ENCODE results near the gene LDAH. TPM values are rescaled to one million over a fixed set of nuclear protein-coding genes. Genes with fewer than 3 reads are reported as not detected.
A peak's percentile ranks its signal among the peaks of the same experiment; 100 is the strongest.

The LDAH gene
- total and polyA plus RNA-seq, 2 experiments from 2014 or later: 15.2 to 21.1 TPM

DNA sequence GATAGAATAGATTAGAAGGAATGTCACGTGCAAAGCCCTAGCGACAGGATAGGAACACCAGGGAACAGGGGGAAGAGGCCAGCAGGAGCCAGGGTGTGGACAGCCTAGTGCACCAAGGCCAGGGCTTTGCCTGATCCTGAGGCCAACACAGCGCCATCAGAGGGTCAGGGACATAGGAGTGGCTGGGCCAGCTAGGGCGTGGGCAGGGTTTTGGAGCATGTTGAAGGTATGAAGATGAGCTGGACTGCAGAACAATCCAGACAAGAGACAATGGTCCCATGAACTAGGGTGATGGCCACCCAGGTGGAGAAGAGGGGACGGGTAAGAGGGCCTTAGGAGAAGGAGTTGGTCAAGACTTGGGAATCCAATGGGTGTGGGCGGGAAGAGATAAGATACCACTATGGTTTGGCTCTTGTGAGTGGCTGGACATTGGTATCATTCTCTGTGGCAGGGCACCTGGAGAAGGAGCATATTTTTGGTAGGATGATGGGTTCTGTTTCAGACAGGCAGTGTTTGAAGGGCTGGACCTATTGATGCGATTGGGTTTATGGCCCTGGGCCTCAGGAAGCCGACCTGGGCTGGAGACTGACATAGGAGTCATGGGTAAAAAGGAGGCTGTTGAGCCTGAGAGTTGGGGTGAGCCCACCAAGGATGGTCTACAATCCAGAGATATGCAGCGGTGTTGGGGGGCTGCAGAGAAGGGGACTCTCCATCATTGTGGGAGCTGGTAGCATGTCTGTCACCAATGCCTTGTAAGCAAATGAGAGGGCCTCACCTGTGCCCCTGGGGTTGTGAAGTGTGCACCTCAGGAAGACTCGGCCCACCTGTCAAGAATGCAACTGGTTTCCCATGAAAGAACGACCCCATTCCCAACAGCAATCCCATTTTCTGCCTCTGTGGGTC lies 170.0 kb downstream of the LDAH start:
- H3K27me3 ChIP-seq: peaks cover 8% of the 10 kb centered on the region
- H3K36me3 ChIP-seq: no peaks in the 10 kb centered on the region
- H3K9me3 ChIP-seq (ENCODE audit: low read depth): no peaks in the 10 kb centered on the region
- no peak for DNase-seq (ENCODE audit: low read depth in 1 of 2, low spot score in 1 of 2)
- H3K4me1 ChIP-seq (ENCODE audit: low read depth): no peaks in the 10 kb centered on the region
- TF ChIP-seq, protein P1, sequence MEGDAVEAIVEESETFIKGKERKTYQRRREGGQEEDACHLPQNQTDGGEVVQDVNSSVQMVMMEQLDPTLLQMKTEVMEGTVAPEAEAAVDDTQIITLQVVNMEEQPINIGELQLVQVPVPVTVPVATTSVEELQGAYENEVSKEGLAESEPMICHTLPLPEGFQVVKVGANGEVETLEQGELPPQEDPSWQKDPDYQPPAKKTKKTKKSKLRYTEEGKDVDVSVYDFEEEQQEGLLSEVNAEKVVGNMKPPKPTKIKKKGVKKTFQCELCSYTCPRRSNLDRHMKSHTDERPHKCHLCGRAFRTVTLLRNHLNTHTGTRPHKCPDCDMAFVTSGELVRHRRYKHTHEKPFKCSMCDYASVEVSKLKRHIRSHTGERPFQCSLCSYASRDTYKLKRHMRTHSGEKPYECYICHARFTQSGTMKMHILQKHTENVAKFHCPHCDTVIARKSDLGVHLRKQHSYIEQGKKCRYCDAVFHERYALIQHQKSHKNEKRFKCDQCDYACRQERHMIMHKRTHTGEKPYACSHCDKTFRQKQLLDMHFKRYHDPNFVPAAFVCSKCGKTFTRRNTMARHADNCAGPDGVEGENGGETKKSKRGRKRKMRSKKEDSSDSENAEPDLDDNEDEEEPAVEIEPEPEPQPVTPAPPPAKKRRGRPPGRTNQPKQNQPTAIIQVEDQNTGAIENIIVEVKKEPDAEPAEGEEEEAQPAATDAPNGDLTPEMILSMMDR (IDR thresholded peaks at IDR 0.05; ENCODE audit: low read depth, low read length): no peak
- H3K27ac ChIP-seq: no peak overlapping the region
- no peak overlapping the region for H3K4me3 ChIP-seq

DNA sequence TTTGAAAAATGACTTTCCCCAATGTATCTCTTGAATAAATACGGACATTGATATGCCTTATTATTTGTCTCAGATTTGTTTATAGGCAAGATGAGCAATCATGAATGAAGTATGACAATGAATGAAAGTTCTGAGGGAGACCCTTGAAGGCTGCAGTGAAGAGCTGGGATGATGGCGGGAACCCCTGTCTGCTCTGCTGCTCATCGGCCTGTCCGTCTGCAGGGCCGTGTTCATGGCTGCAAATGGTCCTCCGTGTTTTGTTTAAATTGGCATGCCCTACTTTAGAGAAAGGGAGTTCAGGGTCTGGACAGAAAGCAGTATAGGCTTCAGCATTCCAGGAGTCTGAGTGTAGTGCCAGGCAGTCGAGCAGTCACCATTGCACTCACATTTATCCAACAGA lies 170.8 kb downstream of the LDAH start:
- H3K27me3 ChIP-seq: peaks cover under 1% of the 10 kb centered on the region
- no peaks in the 10 kb centered on the region for H3K4me1 ChIP-seq (ENCODE audit: low read depth)
- no peak overlapping the region for H3K27ac ChIP-seq
- H3K4me3 ChIP-seq: no peak overlapping the region
- TF ChIP-seq, protein P1 (IDR thresholded peaks at IDR 0.05; ENCODE audit: low read depth, low read length): no peak
- no peak for DNase-seq (ENCODE audit: low read depth in 1 of 2, low spot score in 1 of 2)
- no peaks in the 10 kb centered on the region for H3K36me3 ChIP-seq
- H3K9me3 ChIP-seq (ENCODE audit: low read depth): no peaks in the 10 kb centered on the region

DNA sequence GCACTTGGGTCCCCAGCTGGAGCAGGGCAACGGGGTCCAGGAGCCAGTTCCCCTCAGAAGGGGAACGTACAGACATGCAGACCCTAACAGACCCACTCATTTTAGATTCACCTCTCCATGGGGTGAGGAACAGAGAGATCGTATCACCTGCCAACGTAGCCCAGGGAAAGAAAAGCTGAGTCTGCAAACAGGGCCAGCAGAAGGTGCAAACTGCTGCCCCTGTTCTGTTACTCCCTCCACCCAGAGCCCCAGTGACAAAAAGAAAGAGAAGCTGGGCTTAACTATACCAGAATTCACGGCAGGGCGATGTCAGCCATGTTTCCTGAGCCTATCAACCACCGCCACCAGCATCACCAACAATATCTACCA lies 171.2 kb downstream of the LDAH start:
- TF ChIP-seq, protein P1 (IDR thresholded peaks at IDR 0.05; ENCODE audit: low read depth, low read length): no peak
- Histone ChIP-seq H3K36me3 (no peaks in the 10 kb centered on the region), H3K9me3 (ENCODE audit: low read depth) (no peaks in the 10 kb centered on the region), H3K4me3 (no peak overlapping the region), H3K4me1 (ENCODE audit: low read depth) (no peaks in the 10 kb centered on the region), H3K27me3 (no peaks in the 10 kb centered on the region), H3K27ac (peak overlapping the region; percentile 76)
- no peak for DNase-seq (ENCODE audit: low read depth in 1 of 2, low spot score in 1 of 2)

DNA sequence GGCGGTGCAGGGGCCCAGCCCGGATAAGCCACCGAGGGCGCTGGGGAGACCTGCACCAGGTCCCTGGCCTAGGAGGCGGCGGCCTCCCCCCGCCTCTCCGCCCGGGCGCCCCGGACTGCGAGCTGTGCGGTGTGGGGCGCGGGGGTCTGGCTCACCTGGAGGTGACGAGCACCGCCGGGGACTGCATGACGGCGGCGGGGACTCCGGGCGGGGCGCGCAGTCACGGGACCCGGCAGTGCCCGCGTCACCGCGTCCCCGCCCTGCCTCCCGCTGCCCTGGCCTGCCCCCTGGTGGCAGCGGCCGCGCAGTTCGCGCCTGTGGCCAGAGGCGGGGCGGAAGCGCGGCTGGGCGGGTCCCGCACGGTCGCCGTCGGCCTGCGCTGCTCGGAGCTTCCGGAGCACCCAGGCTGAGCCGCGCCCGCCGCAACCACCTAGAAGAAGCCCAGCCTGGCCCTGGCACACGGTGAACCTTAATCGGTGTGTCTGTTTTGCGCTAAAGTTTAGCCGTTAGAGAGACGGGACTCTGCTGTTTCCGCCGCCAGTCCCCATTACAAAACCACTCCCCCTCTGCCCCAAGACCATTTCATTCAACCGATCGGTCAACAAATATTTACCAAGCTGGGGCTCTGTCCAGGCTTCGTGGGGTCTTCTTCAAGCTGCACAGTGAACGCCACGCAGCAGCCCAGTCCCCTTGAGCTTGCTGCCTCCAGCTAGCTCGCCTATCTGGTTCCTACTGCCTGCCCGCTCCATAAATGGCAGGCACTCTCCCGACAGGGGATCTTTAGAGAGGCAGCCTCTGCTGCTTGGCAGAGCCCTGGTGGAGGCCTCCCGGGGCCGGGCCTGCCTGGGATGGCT lies 171.8 kb downstream of the LDAH start, which contains the start of gene HS1BP3:
Gene HS1BP3 (minus strand): TSS at position 222 of the 854 bp plus-strand sequence. CDS start 35 bp downstream, at position 187.
- Histone ChIP-seq H3K9me3 (ENCODE audit: low read depth) (no peaks in the 10 kb centered on the region), H3K36me3 (no peaks in the 10 kb centered on the region), H3K27me3 (no peaks in the 10 kb centered on the region), H3K4me3 (peak within 1 kb of the TSS; percentile 43), H3K4me1 (ENCODE audit: low read depth) (no peaks in the 10 kb centered on the region), H3K27ac (peak within 1 kb of the TSS; percentile 76)
- DNase-seq (ENCODE audit: low read depth in 1 of 2, low spot score in 1 of 2): peak; percentile 84 to 91
- TF ChIP-seq, protein P1 (IDR thresholded peaks at IDR 0.05; ENCODE audit: low read depth, low read length): peak; percentile 55

DNA sequence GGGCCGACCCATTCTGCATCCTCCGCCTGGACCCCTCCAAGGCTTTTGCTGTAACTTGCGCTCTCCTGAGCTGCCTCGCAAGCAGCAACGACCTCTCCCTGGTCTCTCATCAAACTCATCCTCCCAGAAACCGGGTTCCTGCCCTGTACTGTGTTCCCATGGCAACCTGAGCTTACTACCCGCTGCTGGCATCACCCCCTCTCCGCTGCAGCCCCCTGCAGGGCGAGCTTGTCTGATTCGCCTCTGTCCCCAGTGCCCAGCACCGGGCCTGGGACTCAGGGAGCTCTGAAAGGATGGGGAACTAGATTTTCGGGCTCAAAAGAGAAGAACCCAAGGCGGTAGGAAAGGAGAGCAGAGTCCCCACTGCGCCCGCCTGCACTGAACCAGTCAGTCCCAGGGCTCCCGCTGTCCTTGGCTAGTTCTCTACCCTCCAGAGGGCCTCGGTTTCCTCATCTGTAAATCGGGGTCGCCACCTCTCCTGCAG lies 172.5 kb downstream of the LDAH start:
- H3K4me3 ChIP-seq: peak overlapping the region; percentile 43
- no peaks in the 10 kb centered on the region for H3K4me1 ChIP-seq (ENCODE audit: low read depth)
- DNase-seq (ENCODE audit: low read depth in 1 of 2, low spot score in 1 of 2): peak in 1 of 2 donors; percentile 41
- no peaks in the 10 kb centered on the region for H3K27me3 ChIP-seq
- TF ChIP-seq, protein P1 (IDR thresholded peaks at IDR 0.05; ENCODE audit: low read depth, low read length): no peak
- no peaks in the 10 kb centered on the region for H3K9me3 ChIP-seq (ENCODE audit: low read depth)
- H3K36me3 ChIP-seq: no peaks in the 10 kb centered on the region
- no peak overlapping the region for H3K27ac ChIP-seq
